H9 (cell line): ENCODE results near the gene YBEY. TPM values are rescaled to one million over a fixed set of nuclear protein-coding genes. Genes with fewer than 3 reads are reported as not detected.
A peak's percentile ranks its signal among the peaks of the same experiment; 100 is the strongest.

Experiments
- DNase-seq: peaks from one replicate; pipeline ENCODE4 v3.0.0-alpha.2; 2017
- H2AFZ ChIP-seq: one replicate; pipeline ENCODE4 v1.6.1; 2013; ENCODE audit warnings: mild to moderate bottlenecking, low read length, control low read depth, moderate library complexity
- H2AK5ac ChIP-seq: 2 replicates; pipeline ENCODE4 v1.6.1; 2013; ENCODE audit warnings: low read length, control low read depth, mixed read lengths; ENCODE audit not compliant: insufficient read length
- H2BK120ac ChIP-seq: one replicate; pipeline ENCODE4 v1.6.1; 2013; ENCODE audit warnings: low read depth, mild to moderate bottlenecking, low read length, control low read depth, inconsistent platforms; ENCODE audit not compliant: poor library complexity, severe bottlenecking
- H2BK12ac ChIP-seq: 2 replicates; pipeline ENCODE4 v1.6.1; 2013; ENCODE audit warnings: low read length, control low read depth, mixed read lengths, low read depth; ENCODE audit not compliant: insufficient read length
- H2BK15ac ChIP-seq: 2 replicates; pipeline ENCODE4 v1.6.1; 2013; ENCODE audit warnings: low read depth, low read length, control low read depth
- H2BK20ac ChIP-seq: one replicate; pipeline ENCODE4 v1.6.1; 2013; ENCODE audit warnings: low read depth, mild to moderate bottlenecking, low read length, control low read depth, inconsistent platforms; ENCODE audit not compliant: poor library complexity, severe bottlenecking
- H2BK5ac ChIP-seq: 2 replicates; pipeline ENCODE4 v1.6.1; 2013; ENCODE audit warnings: low read length, control low read depth, mixed read lengths; ENCODE audit not compliant: insufficient read length
- H3K14ac ChIP-seq: 2 replicates; pipeline ENCODE4 v1.6.1; 2013; ENCODE audit warnings: low read length, control low read depth; ENCODE audit not compliant: insufficient read depth
- H3K18ac ChIP-seq: 2 replicates; pipeline ENCODE4 v1.6.1; 2013; ENCODE audit warnings: low read depth, mild to moderate bottlenecking, mixed read lengths, low read length, control low read depth; ENCODE audit not compliant: insufficient read length
- H3K23ac ChIP-seq: 2 replicates; pipeline ENCODE4 v1.6.1; 2013; ENCODE audit warnings: low read length, control low read depth, mixed read lengths, low read depth; ENCODE audit not compliant: insufficient read length
- H3K23me2 ChIP-seq: 2 replicates; pipeline ENCODE4 v1.6.1; 2013; ENCODE audit warnings: low read depth, mild to moderate bottlenecking, mixed read lengths, low read length, control low read depth; ENCODE audit not compliant: insufficient read length, poor library complexity, severe bottlenecking
- H3K27ac ChIP-seq: 2 replicates; pipeline ENCODE4 v1.5.1; 2013; ENCODE audit warnings: low read length, control low read depth, mixed read lengths, low read depth; ENCODE audit not compliant: insufficient read length
- H3K27me3 ChIP-seq: 2 replicates; pipeline ENCODE4 v1.6.1; 2013; ENCODE audit warnings: low read length, control low read depth, inconsistent platforms; ENCODE audit not compliant: insufficient read depth
- H3K4ac ChIP-seq: 2 replicates; pipeline ENCODE4 v1.6.1; 2013; ENCODE audit warnings: low read depth, mild to moderate bottlenecking, control low read depth, inconsistent platforms, low read length, moderate library complexity
- H3K4me1 ChIP-seq: 2 replicates; pipeline ENCODE4 v1.6.1; 2013; ENCODE audit warnings: low read length, control low read depth, inconsistent platforms; ENCODE audit not compliant: insufficient read depth
- H3K4me2 ChIP-seq: 2 replicates; pipeline ENCODE4 v1.6.1; 2013; ENCODE audit warnings: low read length, control low read depth, mixed read lengths; ENCODE audit not compliant: insufficient read length, insufficient read depth
- H3K56ac ChIP-seq: 2 replicates; pipeline ENCODE4 v1.6.1; 2013; ENCODE audit warnings: low read depth, mild to moderate bottlenecking, mixed read lengths, low read length, control low read depth; ENCODE audit not compliant: insufficient read length
- H3K79me1 ChIP-seq: 2 replicates; pipeline ENCODE4 v1.6.1; 2013; ENCODE audit warnings: low read depth, mild to moderate bottlenecking, moderate library complexity, low read length, control low read depth, inconsistent platforms; ENCODE audit not compliant: insufficient read depth, poor library complexity, severe bottlenecking
- H3K79me2 ChIP-seq: 2 replicates; pipeline ENCODE4 v1.6.1; 2013; ENCODE audit warnings: low read length, control low read depth, inconsistent platforms; ENCODE audit not compliant: insufficient read depth
- H3K9ac ChIP-seq: 2 replicates; pipeline ENCODE4 v1.6.1; 2013; ENCODE audit warnings: low read length, control low read depth, mixed read lengths; ENCODE audit not compliant: insufficient read length; ENCODE audit errors: extremely low read depth
- H3K9me3 ChIP-seq: one replicate; pipeline ENCODE4 v1.6.1; 2013; ENCODE audit warnings: low read depth, low read length, inconsistent platforms; ENCODE audit not compliant: control insufficient read depth
- H3T11ph ChIP-seq: one replicate; pipeline ENCODE4 v1.6.1; 2013; ENCODE audit warnings: mild to moderate bottlenecking, low read length, control low read depth, inconsistent platforms
- H4K20me1 ChIP-seq: one replicate; pipeline ENCODE4 v1.6.1; 2013; ENCODE audit not compliant: control insufficient read depth, insufficient read length, insufficient read depth
- H4K5ac ChIP-seq: 2 replicates; pipeline ENCODE4 v1.6.1; 2013; ENCODE audit warnings: low read depth, mild to moderate bottlenecking, mixed read lengths, low read length, control low read depth; ENCODE audit not compliant: insufficient read length
- H4K8ac ChIP-seq: replicated peaks from 2 replicates; pipeline ENCODE4 v1.6.1; 2013; ENCODE audit warnings: low read length, control low read depth, mixed read lengths, low read depth; ENCODE audit not compliant: insufficient read length
- H4K91ac ChIP-seq: 2 replicates; pipeline ENCODE4 v1.6.1; 2013; ENCODE audit warnings: low read depth, mild to moderate bottlenecking, moderate library complexity, mixed read lengths, low read length, control low read depth; ENCODE audit not compliant: insufficient read length
- H3K27ac Mint-ChIP-seq, 3 experiments: 2 replicates in 2 of 3; 3 replicates in 1 of 3; pipeline ENCODE4 v1.8.0; 2020 to 2021; ENCODE audit warnings: mixed read lengths in 3 of 3, mild to moderate bottlenecking in 1 of 3, moderate library complexity in 1 of 3
- H3K27me3 Mint-ChIP-seq: 2 replicates; pipeline ENCODE4 v1.8.0; 2021; ENCODE audit warnings: low read depth, mild to moderate bottlenecking, moderate library complexity, mixed read lengths
- H3K36me3 Mint-ChIP-seq, 3 experiments: 2 replicates in 2 of 3; 3 replicates in 1 of 3; pipeline ENCODE4 v1.8.0; 2020 to 2021; ENCODE audit warnings: low read depth in 3 of 3, mixed read lengths in 3 of 3; ENCODE audit not compliant: insufficient read depth in 1 of 3
- H3K4me1 Mint-ChIP-seq, 2 experiments: 2 replicates each; pipeline ENCODE4 v1.8.0; 2020; ENCODE audit warnings: mixed read lengths in 2 of 2
- H3K4me3 Mint-ChIP-seq, 2 experiments: 2 replicates in 1 of 2; 3 replicates in 1 of 2; pipeline ENCODE4 v1.8.0; 2020 to 2021; ENCODE audit warnings: mild to moderate bottlenecking in 2 of 2, mixed read lengths in 2 of 2, moderate library complexity in 1 of 2
- H3K9me3 Mint-ChIP-seq, 2 experiments: 2 replicates in 1 of 2; 3 replicates in 1 of 2; pipeline ENCODE4 v1.8.0; 2020; ENCODE audit warnings: mild to moderate bottlenecking in 2 of 2, mixed read lengths in 2 of 2, moderate library complexity in 1 of 2
- WGBS: extraction: QIAGEN DNeasy Blood & Tissue Kit; methylation state at CpG from one replicate; pipeline ENCODE4 v1.1.7; 2013; ENCODE audit warnings: missing lambda C conversion rate, low lambda C conversion rate, mixed read lengths; ENCODE audit not compliant: insufficient read length; ENCODE audit errors: extremely low coverage; 5-methylcytosine and 5-hydroxymethylcytosine counted together
- total RNA-seq: library from RNA; stranded (reverse); gene quantifications from 2 replicates; pipeline ENCODE4 v1.2.1, GENCODE V29; 2021
- TF ChIP-seq, protein P1 (sequence below): fragments of 200-600 bp; sonication (generic); conservative IDR thresholded peaks from 3 replicates; pipeline ENCODE4 v1.8.0; 2021; ENCODE audit warnings: antibody characterized with exemption, mild to moderate bottlenecking

The YBEY gene
- total RNA-seq, 1 experiment from 2014 or later = 26.2 TPM

DNA sequence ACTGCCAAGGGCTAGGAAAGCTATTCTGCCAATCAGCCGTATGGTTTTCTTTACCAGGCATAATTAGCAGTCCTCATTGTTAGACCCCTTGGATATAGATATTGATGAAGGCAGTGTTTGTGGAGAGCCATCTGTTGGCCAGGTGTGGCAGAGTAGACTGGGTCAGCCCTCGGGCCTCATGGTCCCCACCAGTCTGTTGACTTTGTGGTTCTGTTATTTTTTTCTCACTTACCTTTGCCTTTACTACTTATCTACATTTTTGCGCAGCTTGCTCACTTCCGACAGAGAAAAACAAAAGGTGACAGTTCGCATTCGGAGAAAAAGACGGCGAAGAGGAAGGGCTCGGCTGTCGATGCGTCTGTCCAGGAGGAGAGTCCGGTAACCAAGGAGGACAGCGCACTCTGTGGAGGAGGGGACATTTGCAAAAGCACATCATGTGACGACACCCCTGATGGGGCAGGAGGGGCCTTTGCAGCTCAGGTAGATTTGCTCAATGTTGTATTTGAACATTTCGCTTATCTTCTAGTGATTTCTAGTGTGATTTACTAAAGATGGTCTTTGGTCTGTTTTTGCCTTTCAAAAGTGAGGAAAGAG, 40.1 kb downstream of the YBEY start:
- no peak overlapping the region for H2BK20ac ChIP-seq
- H4K8ac ChIP-seq = no peak overlapping the region
- H2BK120ac ChIP-seq = no peak overlapping the region
- no peaks in the 10 kb centered on the region for H3K9me3 ChIP-seq
- H2BK5ac ChIP-seq = no peak overlapping the region
- no peak overlapping the region for H3K9ac ChIP-seq
- no peak for DNase-seq
- peak overlapping the region; percentile 11 to 68; a peak in 4 of 5 replicates for H3K4me3 Mint-ChIP-seq
- H3K4me1 ChIP-seq = peaks cover 6% of the 10 kb centered on the region; the same call in 1 of the 2 replicates
- no peak overlapping the region for H4K91ac ChIP-seq
- peaks cover 22 to 25% of the 10 kb centered on the region in 2 experiments for H3K4me1 Mint-ChIP-seq
- no peak overlapping the region for H2AK5ac ChIP-seq
- no peak overlapping the region for H3K56ac ChIP-seq
- H3K23ac ChIP-seq = no peak overlapping the region
- H3K23me2 ChIP-seq = peaks cover 17% of the 10 kb centered on the region
- no peak overlapping the region for H3T11ph ChIP-seq
- H4K20me1 ChIP-seq = no peaks in the 10 kb centered on the region
- H3K4ac ChIP-seq = no peak overlapping the region
- no peaks in the 10 kb centered on the region for H3K27me3 ChIP-seq
- no peak overlapping the region for H3K27ac ChIP-seq
- peaks cover 34 to 60% (median 56%) of the 10 kb centered on the region in 3 experiments for H3K36me3 Mint-ChIP-seq
- no peak overlapping the region for H4K5ac ChIP-seq
- H3K27me3 Mint-ChIP-seq = no peaks in the 10 kb centered on the region
- peak overlapping the region in 2 of 3 experiments; percentile 47 to 59; a peak in 4 of 7 replicates for H3K27ac Mint-ChIP-seq
- no peak overlapping the region for H3K4me2 ChIP-seq
- WGBS = no CpG with 5 or more reads among the region's 15 CpGs
- H2AFZ ChIP-seq = no peak overlapping the region
- H3K18ac ChIP-seq = no peak overlapping the region
- H3K9me3 Mint-ChIP-seq = no peaks in the 10 kb centered on the region
- peaks cover 15% of the 10 kb centered on the region; the same call in 1 of the 2 replicates for H3K79me2 ChIP-seq
- no peak overlapping the region for H2BK15ac ChIP-seq
- H2BK12ac ChIP-seq = no peak overlapping the region
- H3K79me1 ChIP-seq = peaks cover 2% of the 10 kb centered on the region
- TF ChIP-seq, protein P1, sequence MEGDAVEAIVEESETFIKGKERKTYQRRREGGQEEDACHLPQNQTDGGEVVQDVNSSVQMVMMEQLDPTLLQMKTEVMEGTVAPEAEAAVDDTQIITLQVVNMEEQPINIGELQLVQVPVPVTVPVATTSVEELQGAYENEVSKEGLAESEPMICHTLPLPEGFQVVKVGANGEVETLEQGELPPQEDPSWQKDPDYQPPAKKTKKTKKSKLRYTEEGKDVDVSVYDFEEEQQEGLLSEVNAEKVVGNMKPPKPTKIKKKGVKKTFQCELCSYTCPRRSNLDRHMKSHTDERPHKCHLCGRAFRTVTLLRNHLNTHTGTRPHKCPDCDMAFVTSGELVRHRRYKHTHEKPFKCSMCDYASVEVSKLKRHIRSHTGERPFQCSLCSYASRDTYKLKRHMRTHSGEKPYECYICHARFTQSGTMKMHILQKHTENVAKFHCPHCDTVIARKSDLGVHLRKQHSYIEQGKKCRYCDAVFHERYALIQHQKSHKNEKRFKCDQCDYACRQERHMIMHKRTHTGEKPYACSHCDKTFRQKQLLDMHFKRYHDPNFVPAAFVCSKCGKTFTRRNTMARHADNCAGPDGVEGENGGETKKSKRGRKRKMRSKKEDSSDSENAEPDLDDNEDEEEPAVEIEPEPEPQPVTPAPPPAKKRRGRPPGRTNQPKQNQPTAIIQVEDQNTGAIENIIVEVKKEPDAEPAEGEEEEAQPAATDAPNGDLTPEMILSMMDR = peak; percentile 32; the same call in 1 of the 3 replicates
- H3K14ac ChIP-seq = no peak overlapping the region
